GM23338 (cell line): ENCODE results near the gene IL10. TPM values are rescaled to one million over a fixed set of nuclear protein-coding genes. Genes with fewer than 3 reads are reported as not detected.

Experiments used
- ATAC-seq: fragments of 200-7000 bp; cut with Tn5 transposase; 3 replicates; pipeline ENCODE4 v1.9.1; 2020
- DNase-seq: peaks from one replicate; pipeline ENCODE4 v3.0.0-alpha.2; 2015; ENCODE audit warnings: low spot score
- H2AFZ ChIP-seq: fragments of 200-600 bp; sonication (generic); 2 replicates; pipeline ENCODE4 v1.8.0; 2016; ENCODE audit warnings: antibody characterized with exemption, mild to moderate bottlenecking, moderate library complexity
- H3F3A ChIP-seq: fragments of 200-600 bp; sonication (generic); replicated peaks from 2 replicates; pipeline ENCODE4 v1.8.0; 2017; ENCODE audit warnings: antibody characterized with exemption, mixed run types, low read depth
- H3K27ac ChIP-seq: fragments of 200-600 bp; sonication (generic); 2 replicates; pipeline ENCODE4 v1.6.1; 2016; ENCODE audit warnings: low read depth
- H3K27me3 ChIP-seq: fragments of 200-600 bp; sonication (generic); 2 replicates; pipeline ENCODE4 v1.8.0; 2016; ENCODE audit warnings: mild to moderate bottlenecking, mixed run types, moderate library complexity; ENCODE audit not compliant: insufficient read depth
- H3K36me3 ChIP-seq: fragments of 200-600 bp; sonication (generic); 2 replicates; pipeline ENCODE4 v1.8.0; 2016; ENCODE audit warnings: mild to moderate bottlenecking; ENCODE audit not compliant: insufficient read depth
- H3K4me1 ChIP-seq: fragments of 200-600 bp; sonication (generic); 2 replicates; pipeline ENCODE4 v1.8.0; 2016; ENCODE audit warnings: mild to moderate bottlenecking, moderate library complexity; ENCODE audit not compliant: insufficient read depth
- H3K4me2 ChIP-seq: fragments of 200-600 bp; sonication (generic); 2 replicates; pipeline ENCODE4 v1.7.1; 2017; ENCODE audit warnings: mixed run types
- H3K4me3 ChIP-seq: fragments of 200-600 bp; sonication (generic); 2 replicates; pipeline ENCODE4 v1.6.1; 2016; ENCODE audit warnings: mixed run types
- H3K79me2 ChIP-seq: fragments of 200-600 bp; sonication (generic); replicated peaks from 2 replicates; pipeline ENCODE4 v1.8.0; 2017; ENCODE audit warnings: mild to moderate bottlenecking; ENCODE audit not compliant: insufficient read depth
- H3K9me2 ChIP-seq: fragments of 200-600 bp; sonication (generic); 2 replicates; pipeline ENCODE4 v1.8.0; 2017; ENCODE audit not compliant: insufficient read depth
- H4K20me1 ChIP-seq: fragments of 200-600 bp; sonication (generic); replicated peaks from 2 replicates; pipeline ENCODE4 v1.8.0; 2017; ENCODE audit warnings: mild to moderate bottlenecking; ENCODE audit not compliant: insufficient read depth
- H3K27ac Mint-ChIP-seq: 2 replicates; pipeline ENCODE4 v1.8.0; 2020; ENCODE audit warnings: inconsistent platforms, mild to moderate bottlenecking, moderate library complexity, mixed read lengths
- H3K27me3 Mint-ChIP-seq: 3 replicates; pipeline ENCODE4 v1.8.0; 2022; ENCODE audit warnings: low read depth, mild to moderate bottlenecking, moderate library complexity, mixed read lengths, inconsistent platforms; ENCODE audit not compliant: insufficient read depth, poor library complexity
- H3K36me3 Mint-ChIP-seq: 3 replicates; pipeline ENCODE4 v1.8.0; 2021; ENCODE audit warnings: low read depth, mild to moderate bottlenecking, inconsistent platforms, moderate library complexity, mixed read lengths
- H3K4me1 Mint-ChIP-seq: 3 replicates; pipeline ENCODE4 v1.8.0; 2020; ENCODE audit warnings: mild to moderate bottlenecking, inconsistent platforms, mixed read lengths
- H3K4me3 Mint-ChIP-seq: 3 replicates; pipeline ENCODE4 v1.8.0; 2021; ENCODE audit warnings: moderate library complexity, mild to moderate bottlenecking, inconsistent platforms, mixed read lengths
- H3K9me3 Mint-ChIP-seq: 3 replicates; pipeline ENCODE4 v1.8.0; 2020; ENCODE audit warnings: moderate library complexity, mild to moderate bottlenecking, inconsistent platforms, mixed read lengths
- CREB1 ChIP-seq: fragments of 250-450 bp; sonication (Bioruptor Pico); IDR thresholded peaks from 2 replicates; pipeline ENCODE4 v1.5.0; 2020; ENCODE audit warnings: low read depth, mild to moderate bottlenecking, moderate library complexity
- CTCF ChIP-seq, 2 experiments: fragments of 200-600 bp in 1 of 2; sonication (generic) in 1 of 2; conservative IDR thresholded peaks; 2 replicates each; pipeline versions ENCODE4 v1.5.1 to v1.6.1; 2016 to 2017; ENCODE audit warnings: antibody characterized with exemption in 2 of 2, low read depth in 2 of 2, mild to moderate bottlenecking in 2 of 2, moderate library complexity in 1 of 2
- EZH2phosphoT487 ChIP-seq: fragments of 200-600 bp; sonication (generic); IDR thresholded peaks from one replicate; pipeline ENCODE4 v1.8.1; 2018; ENCODE audit warnings: antibody characterized with exemption; ENCODE audit not compliant: unreplicated experiment
- POLR2AphosphoS5 ChIP-seq: IDR thresholded peaks from 2 replicates; pipeline ENCODE4 v1.6.1; 2016; ENCODE audit warnings: antibody characterized with exemption, low read depth
- STAT1 ChIP-seq: IDR thresholded peaks from one replicate; pipeline ENCODE4 v1.6.1; 2016; ENCODE audit warnings: antibody characterized with exemption; ENCODE audit not compliant: unreplicated experiment
- ZNF114 ChIP-seq: fragments of 250-450 bp; sonication (Bioruptor Pico); IDR thresholded peaks from 2 replicates; pipeline ENCODE4 v1.5.0; 2020; ENCODE audit warnings: mild to moderate bottlenecking, moderate library complexity
- ZNF331 ChIP-seq: fragments of 250-450 bp; sonication (Bioruptor Pico); IDR thresholded peaks from 2 replicates; pipeline ENCODE4 v1.5.0; 2020; ENCODE audit warnings: low read depth, mild to moderate bottlenecking, moderate library complexity
- ZNF462 ChIP-seq: fragments of 250-450 bp; sonication (Bioruptor Pico); IDR thresholded peaks from 2 replicates; pipeline ENCODE4 v1.5.0; 2020; ENCODE audit warnings: mild to moderate bottlenecking, moderate library complexity
- polyA plus RNA-seq: library from polyadenylated mRNA; unstranded; fragments of >200 nt; fragmentation: Nextera tagmentation; extraction: Ambion mirVana; gene quantifications from 2 replicates; pipeline ENCODE4 v1.2.1, GENCODE V29; 2016
- small RNA-seq: library from RNA; depleted of rRNA; stranded (forward); fragments of <200 nt; gene quantifications from one replicate; pipeline ENCODE3, GENCODE V24; 2014; ENCODE audit warnings: low replicate concordance
- total RNA-seq: library from RNA; depleted of rRNA; stranded (reverse); fragments of >200 nt; shearing (Covaris generic); gene quantifications from 2 replicates; pipeline ENCODE4 v1.2.3, GENCODE V29; 2014; rRNA removed
- TF ChIP-seq, protein P1 (sequence below): IDR thresholded peaks from 2 replicates; pipeline ENCODE4 v1.6.1; 2016; ENCODE audit warnings: antibody characterized with exemption

IL10 gene
- total and polyA plus RNA-seq, 2 experiments from 2014 or later = not detected

DNA sequence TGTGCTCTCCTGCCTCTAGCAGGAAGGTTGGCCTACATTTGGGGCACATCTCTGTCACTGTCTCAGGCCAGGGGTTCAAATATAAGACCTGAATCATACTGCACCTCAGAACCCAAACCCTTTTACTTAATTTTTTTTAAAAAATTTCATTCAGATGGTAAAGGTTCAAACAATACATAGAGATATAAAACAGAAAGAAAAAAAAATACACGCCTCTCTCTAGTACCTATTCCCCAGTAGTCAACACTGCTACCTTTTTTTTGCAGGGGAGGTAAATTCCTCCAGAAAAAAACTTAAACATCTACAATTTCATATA lies 54.7 kb downstream of the IL10 start:
- DNase-seq (no peak), ATAC-seq (no peak)
- H3K4me2 ChIP-seq = no peak overlapping the region
- H3K4me1 ChIP-seq = no peaks in the 10 kb centered on the region
- no peaks in the 10 kb centered on the region for H3K9me2 ChIP-seq
- peaks cover 85% of the 10 kb centered on the region for H3K79me2 ChIP-seq
- no peaks in the 10 kb centered on the region for H3K27me3 ChIP-seq
- Mint-ChIP-seq H3K36me3 (no peaks in the 10 kb centered on the region), H3K27ac (no peak overlapping the region), H3K4me1 (peaks cover 10% of the 10 kb centered on the region), H3K9me3 (no peaks in the 10 kb centered on the region; the same call in 2 of the 3 replicates), H3K27me3 (peaks cover 4% of the 10 kb centered on the region), H3K4me3 (no peak overlapping the region)
- H3K36me3 ChIP-seq = no peaks in the 10 kb centered on the region
- H4K20me1 ChIP-seq = peaks cover 27% of the 10 kb centered on the region
- H3K27ac ChIP-seq = no peak overlapping the region
- no peak overlapping the region for H3K4me3 ChIP-seq
- H2AFZ ChIP-seq = no peak overlapping the region
- no peaks in the 10 kb centered on the region for H3F3A ChIP-seq
- TF ChIP-seq CREB1 (CRISPR knock-in tag) = no peak
- no peak for TF ChIP-seq EZH2phosphoT487
- no peak for TF ChIP-seq STAT1
- TF ChIP-seq, protein P1, sequence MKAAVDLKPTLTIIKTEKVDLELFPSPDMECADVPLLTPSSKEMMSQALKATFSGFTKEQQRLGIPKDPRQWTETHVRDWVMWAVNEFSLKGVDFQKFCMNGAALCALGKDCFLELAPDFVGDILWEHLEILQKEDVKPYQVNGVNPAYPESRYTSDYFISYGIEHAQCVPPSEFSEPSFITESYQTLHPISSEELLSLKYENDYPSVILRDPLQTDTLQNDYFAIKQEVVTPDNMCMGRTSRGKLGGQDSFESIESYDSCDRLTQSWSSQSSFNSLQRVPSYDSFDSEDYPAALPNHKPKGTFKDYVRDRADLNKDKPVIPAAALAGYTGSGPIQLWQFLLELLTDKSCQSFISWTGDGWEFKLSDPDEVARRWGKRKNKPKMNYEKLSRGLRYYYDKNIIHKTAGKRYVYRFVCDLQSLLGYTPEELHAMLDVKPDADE = no peak
- TF ChIP-seq ZNF114 = no peak
- TF ChIP-seq ZNF462 (CRISPR knock-in tag) = no peak
- no peak for TF ChIP-seq POLR2AphosphoS5
- TF ChIP-seq ZNF331 (CRISPR knock-in tag) = no peak
- TF ChIP-seq CTCF (conservative IDR thresholded peaks at IDR 0.05; ENCODE audit: low read depth in 2 of 2) = no peak

Small RNA genes lying within 50 kb of the gene (small RNA-seq; reads per million reads assigned to genes)
- gene RF00019 = not detected

Other genes with a start within 250 kb of the IL10 start
- 26.0 and 34.8 TPM in 2 replicates for gene EIF2D, start 160.0 kb downstream of the IL10 start, total RNA-seq
- 18.7 and 25.1 TPM in 2 replicates for gene EIF2D, start 160.0 kb downstream of the IL10 start, polyA plus RNA-seq
- 8.5 and 9.5 TPM in 2 replicates for gene DYRK3, start 137.0 kb downstream of the IL10 start, total RNA-seq
- gene DYRK3, start 137.0 kb downstream of the IL10 start, polyA plus RNA-seq = 1.8 and 2.9 TPM in 2 replicates
- gene MAPKAPK2, start 87.6 kb downstream of the IL10 start, total RNA-seq = 30.4 and 32.1 TPM in 2 replicates
- gene MAPKAPK2, start 87.6 kb downstream of the IL10 start, polyA plus RNA-seq = 9.6 and 10.1 TPM in 2 replicates
- gene IL19, start 1.7 kb downstream of the IL10 start, total RNA-seq = not detected in 2 replicates
- gene IL19, start 1.7 kb downstream of the IL10 start, polyA plus RNA-seq = not detected in 2 replicates
- not detected in 2 replicates for gene IL20, start 93.1 kb upstream of the IL10 start, total RNA-seq
- not detected in 2 replicates for gene IL20, start 93.1 kb upstream of the IL10 start, polyA plus RNA-seq
- not detected in 2 replicates for gene IL24, start 124.9 kb upstream of the IL10 start, total RNA-seq
- not detected in 2 replicates for gene IL24, start 124.9 kb upstream of the IL10 start, polyA plus RNA-seq
- gene FCMR, start 149.4 kb upstream of the IL10 start, total RNA-seq = not detected in 2 replicates
- 0.43 and 0.84 TPM in 2 replicates for gene FCMR, start 149.4 kb upstream of the IL10 start, polyA plus RNA-seq
- gene PIGR, start 174.0 kb upstream of the IL10 start, total RNA-seq = not detected in 2 replicates
- not detected in 2 replicates for gene PIGR, start 174.0 kb upstream of the IL10 start, polyA plus RNA-seq
- not detected in 2 replicates for gene FCAMR, start 198.0 kb upstream of the IL10 start, total RNA-seq
- not detected in 2 replicates for gene FCAMR, start 198.0 kb upstream of the IL10 start, polyA plus RNA-seq